Skeletal muscle tissue (tissue), 4 donors: ENCODE data around the gene ARHGEF26. TPM values are rescaled to one million over a fixed set of nuclear protein-coding genes. Genes with fewer than 3 reads are reported as not detected.
A peak's percentile ranks its signal among the peaks of the same experiment; 100 is the strongest.

Experiments
- H3K27ac ChIP-seq: one replicate; pipeline ENCODE4 v1.7.0; 2013; ENCODE audit warnings: mild to moderate bottlenecking, low read depth, low read length, inconsistent platforms
- H3K27me3 ChIP-seq, 3 donors: one replicate each; pipeline ENCODE4 v1.7.0; 2013; ENCODE audit warnings: low read length in 3 of 3; ENCODE audit not compliant: control insufficient read depth in 3 of 3, insufficient read depth in 3 of 3
- H3K36me3 ChIP-seq, 3 donors: one replicate each; pipeline ENCODE4 v1.7.0; 2013; ENCODE audit warnings: low read length in 3 of 3; ENCODE audit not compliant: control insufficient read depth in 3 of 3, insufficient read depth in 3 of 3
- H3K4me1 ChIP-seq, 3 donors: one replicate each; pipeline ENCODE4 v1.7.0; 2013; ENCODE audit warnings: low read length in 3 of 3, mild to moderate bottlenecking in 3 of 3; ENCODE audit not compliant: control insufficient read depth in 3 of 3, insufficient read depth in 3 of 3
- H3K4me3 ChIP-seq, 3 donors: one replicate each; pipeline ENCODE4 v1.7.0; 2013; ENCODE audit warnings: low read length in 3 of 3
- H3K9ac ChIP-seq, 3 donors: one replicate each; pipeline ENCODE4 v1.7.0; 2013; ENCODE audit warnings: low read length in 3 of 3, mild to moderate bottlenecking in 3 of 3, moderate library complexity in 2 of 3, low read depth in 1 of 3
- H3K9me3 ChIP-seq, 3 donors: one replicate each; pipeline ENCODE4 v1.7.0; 2013; ENCODE audit warnings: low read length in 3 of 3; ENCODE audit not compliant: control insufficient read depth in 3 of 3
- total RNA-seq: library from RNA; depleted of rRNA; stranded (reverse); fragments of >200 nt; gene quantifications from one replicate; pipeline ENCODE4 v1.2.3, GENCODE V29; 2014
- donor health status: Osteomylitis.

Gene ARHGEF26
- total RNA-seq, 1 donor from 2014 or later: 7.3 TPM

DNA sequence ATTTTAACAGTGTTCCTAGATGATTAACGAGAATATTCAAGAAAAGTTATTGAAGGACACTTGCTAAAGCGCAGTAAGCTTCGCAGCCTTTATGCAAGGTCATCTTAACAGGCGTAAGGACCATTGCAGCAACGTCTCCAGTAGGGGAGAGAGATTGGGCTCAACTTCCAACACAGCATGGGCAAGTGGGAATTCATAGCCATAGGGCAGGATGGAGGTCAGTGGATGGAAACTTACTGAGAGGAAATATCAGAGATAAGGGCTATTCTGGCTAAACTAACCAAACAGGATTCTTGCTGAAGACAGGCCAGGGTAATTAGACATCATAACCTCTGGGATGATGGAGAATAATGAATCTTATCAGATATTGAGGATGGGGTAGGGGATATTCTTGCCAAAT lies 120.3 kb downstream of the ARHGEF26 start:
- Histone ChIP-seq H3K27ac (no peak overlapping the region), H3K4me3 (no peak overlapping the region), H3K9ac (no peak overlapping the region), H3K36me3 (no peaks in the 10 kb centered on the region), H3K4me1 (no peaks in the 10 kb centered on the region), H3K27me3 (no peaks in the 10 kb centered on the region), H3K9me3 (no peaks in the 10 kb centered on the region)

- Histone ChIP-seq H3K9me3 (no peaks in the 10 kb centered on the region), H3K9ac (no peak overlapping the region), H3K27me3 (no peaks in the 10 kb centered on the region), H3K36me3 (no peaks in the 10 kb centered on the region), H3K4me3 (no peak overlapping the region), H3K27ac (no peak overlapping the region), H3K4me1 (no peaks in the 10 kb centered on the region)
Measured at GRCh38 chr3:154242766-154243165, 121.6 kb downstream of the ARHGEF26 start.

DNA sequence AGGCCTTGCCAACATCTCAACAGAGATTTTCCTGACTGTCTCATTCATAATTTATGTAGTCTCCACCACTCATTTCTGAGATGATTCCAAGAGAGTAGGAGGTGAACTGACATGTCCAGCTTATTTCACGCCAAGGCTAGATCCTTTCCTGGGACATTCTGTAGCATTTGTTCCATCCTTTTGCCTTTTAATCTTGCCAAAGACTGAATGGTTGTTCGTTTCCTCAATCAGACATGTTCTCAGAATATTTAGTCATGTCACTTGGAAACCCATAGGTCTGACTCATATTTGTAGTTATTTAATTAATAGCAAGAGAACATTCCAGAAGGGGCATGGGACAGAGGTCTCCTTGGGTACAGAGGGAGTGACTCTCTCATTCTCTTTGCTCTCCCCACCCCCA lies 122.2 kb downstream of the ARHGEF26 start:
- no peaks in the 10 kb centered on the region for H3K9me3 ChIP-seq
- H3K4me3 ChIP-seq: no peak overlapping the region
- H3K9ac ChIP-seq: no peak overlapping the region
- H3K27me3 ChIP-seq: no peaks in the 10 kb centered on the region
- no peak overlapping the region for H3K27ac ChIP-seq
- H3K36me3 ChIP-seq: no peaks in the 10 kb centered on the region
- H3K4me1 ChIP-seq: no peaks in the 10 kb centered on the region

GRCh38 chr3:154244644-154245043 lies 123.5 kb downstream of the ARHGEF26 start:
- Histone ChIP-seq H3K27ac (no peak overlapping the region), H3K9me3 (no peaks in the 10 kb centered on the region), H3K4me1 (no peaks in the 10 kb centered on the region), H3K4me3 (no peak overlapping the region), H3K27me3 (no peaks in the 10 kb centered on the region), H3K9ac (no peak overlapping the region), H3K36me3 (no peaks in the 10 kb centered on the region)

DNA sequence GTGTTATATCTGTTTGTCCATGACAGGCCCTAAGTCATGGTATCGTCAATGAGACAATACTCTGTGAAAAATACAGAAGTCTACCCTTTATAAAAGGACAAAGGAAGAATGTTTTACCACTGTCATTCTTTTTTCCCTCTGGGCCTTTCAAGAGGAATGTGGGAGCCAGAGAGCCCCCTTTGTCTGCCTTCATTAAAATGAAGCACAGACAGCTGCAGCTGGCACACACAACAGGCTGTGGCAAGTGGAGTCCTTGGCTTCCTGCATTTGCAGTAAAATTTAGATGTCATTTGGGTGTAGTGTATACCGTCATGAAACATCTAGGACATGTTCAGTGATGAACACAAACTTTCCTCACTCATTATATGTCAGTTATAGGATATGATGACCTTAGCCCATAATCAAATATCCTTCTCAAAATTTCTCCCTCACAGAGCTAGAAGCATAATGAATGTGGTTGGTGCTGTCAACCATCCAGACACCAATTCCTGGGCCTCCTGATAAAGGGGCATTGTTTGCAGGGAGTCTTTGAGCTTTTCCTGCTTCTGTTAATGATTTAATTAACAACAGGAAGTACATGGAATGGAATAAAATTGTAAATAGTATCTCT lies 126.7 kb downstream of the ARHGEF26 start:
- Histone ChIP-seq H3K4me1 (no peaks in the 10 kb centered on the region), H3K4me3 (no peak overlapping the region)

DNA sequence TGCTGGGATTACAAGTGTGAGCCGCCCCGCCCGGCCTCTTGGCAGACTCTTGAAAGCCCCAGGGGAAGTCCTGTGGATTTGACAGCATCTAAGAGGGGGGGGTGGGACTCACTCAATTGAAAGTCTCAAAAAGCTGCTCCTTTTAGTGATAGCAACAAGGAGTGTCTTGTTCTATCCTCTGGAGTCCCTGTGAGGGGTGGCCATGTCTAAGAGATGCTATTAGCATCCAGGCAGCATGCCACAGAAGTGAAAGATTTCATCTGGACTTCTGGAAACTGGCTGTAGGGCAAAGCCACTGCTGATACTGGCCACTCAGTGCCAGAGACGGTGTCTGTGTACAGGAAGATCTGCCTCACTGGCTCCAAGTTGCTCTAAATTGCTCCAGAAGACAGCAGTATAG lies 129.1 kb downstream of the ARHGEF26 start:
- Histone ChIP-seq H3K27me3 (no peaks in the 10 kb centered on the region), H3K9ac (no peak overlapping the region), H3K4me3 (no peak overlapping the region), H3K36me3 (peaks cover 2 to 17% (median 3%) of the 10 kb centered on the region in 3 donors), H3K9me3 (no peaks in the 10 kb centered on the region), H3K4me1 (no peaks in the 10 kb centered on the region), H3K27ac (no peak overlapping the region)

More for the DNA sequence above, 126.7 kb downstream of the ARHGEF26 start:
- H3K27ac ChIP-seq: no peak overlapping the region
- no peaks in the 10 kb centered on the region for H3K9me3 ChIP-seq
- H3K9ac ChIP-seq: no peak overlapping the region
- H3K36me3 ChIP-seq: peaks cover 0 to 7% (median 0%) of the 10 kb centered on the region in 3 donors
- H3K27me3 ChIP-seq: no peaks in the 10 kb centered on the region

DNA sequence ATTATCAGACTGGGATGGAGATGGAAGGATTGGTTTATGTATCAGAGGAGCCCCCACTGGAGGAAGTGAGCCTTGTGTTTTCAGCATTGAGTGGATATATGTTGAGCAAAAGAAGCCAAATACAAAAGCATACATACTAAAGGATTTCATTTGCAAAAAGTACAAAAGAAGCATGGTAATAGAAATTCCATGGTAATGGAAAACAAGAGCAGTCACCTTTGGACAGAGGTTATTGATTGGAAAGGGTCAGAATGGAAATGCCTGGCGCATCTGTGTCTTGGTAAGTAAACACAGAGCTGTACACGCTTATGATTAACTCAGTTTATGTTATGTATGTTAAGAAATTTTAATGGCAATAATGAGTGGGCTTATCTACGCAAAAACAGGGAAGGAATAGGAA lies 130.4 kb downstream of the ARHGEF26 start:
- no peak overlapping the region for H3K9ac ChIP-seq
- H3K36me3 ChIP-seq: peaks cover 3 to 23% (median 3%) of the 10 kb centered on the region in 3 donors
- no peaks in the 10 kb centered on the region for H3K9me3 ChIP-seq
- H3K4me1 ChIP-seq: no peaks in the 10 kb centered on the region
- no peaks in the 10 kb centered on the region for H3K27me3 ChIP-seq
- no peak overlapping the region for H3K4me3 ChIP-seq
- H3K27ac ChIP-seq: no peak overlapping the region

- Histone ChIP-seq H3K4me1 (no peaks in the 10 kb centered on the region), H3K9me3 (no peaks in the 10 kb centered on the region), H3K27me3 (no peaks in the 10 kb centered on the region), H3K9ac (peak overlapping the region in 1 of 3 donors; percentile 4), H3K36me3 (peaks cover 6 to 33% (median 6%) of the 10 kb centered on the region in 3 donors), H3K27ac (no peak overlapping the region), H3K4me3 (no peak overlapping the region)
Measured at GRCh38 chr3:154252759-154253638, 131.8 kb downstream of the ARHGEF26 start.

- H3K4me1 ChIP-seq: no peaks in the 10 kb centered on the region
- H3K36me3 ChIP-seq: peaks cover 6 to 35% (median 6%) of the 10 kb centered on the region in 3 donors
- H3K9ac ChIP-seq: no peak overlapping the region
Measured at GRCh38 chr3:154254527-154254926, 133.3 kb downstream of the ARHGEF26 start.

GRCh38 chr3:154273381-154273780 lies 152.2 kb downstream of the ARHGEF26 start:
- Histone ChIP-seq H3K9me3 (no peaks in the 10 kb centered on the region), H3K36me3 (peaks cover 10 to 33% (median 19%) of the 10 kb centered on the region in 3 donors), H3K4me3 (no peak overlapping the region), H3K4me1 (no peaks in the 10 kb centered on the region), H3K27me3 (no peaks in the 10 kb centered on the region), H3K27ac (no peak overlapping the region), H3K9ac (no peak overlapping the region)

More at GRCh38 chr3:154254527-154254926, 133.3 kb downstream of the ARHGEF26 start:
- Histone ChIP-seq H3K9me3 (no peaks in the 10 kb centered on the region), H3K4me3 (no peak overlapping the region), H3K27ac (no peak overlapping the region), H3K27me3 (no peaks in the 10 kb centered on the region)
